GM23338 (cell line): ENCODE measurements around the gene IRF8. TPM values are rescaled to one million over a fixed set of nuclear protein-coding genes. Genes with fewer than 3 reads are reported as not detected.

ENCODE experiments used
- ATAC-seq: fragments of 200-7000 bp; cut with Tn5 transposase; 3 replicates; pipeline ENCODE4 v1.9.1; 2020
- DNase-seq: peaks from one replicate; pipeline ENCODE4 v3.0.0-alpha.2; 2015; ENCODE audit warnings: low spot score
- H2AFZ ChIP-seq: fragments of 200-600 bp; sonication (generic); 2 replicates; pipeline ENCODE4 v1.8.0; 2016; ENCODE audit warnings: antibody characterized with exemption, mild to moderate bottlenecking, moderate library complexity
- H3F3A ChIP-seq: fragments of 200-600 bp; sonication (generic); replicated peaks from 2 replicates; pipeline ENCODE4 v1.8.0; 2017; ENCODE audit warnings: antibody characterized with exemption, mixed run types, low read depth
- H3K27ac ChIP-seq: fragments of 200-600 bp; sonication (generic); 2 replicates; pipeline ENCODE4 v1.6.1; 2016; ENCODE audit warnings: low read depth
- H3K27me3 ChIP-seq: fragments of 200-600 bp; sonication (generic); 2 replicates; pipeline ENCODE4 v1.8.0; 2016; ENCODE audit warnings: mild to moderate bottlenecking, mixed run types, moderate library complexity; ENCODE audit not compliant: insufficient read depth
- H3K36me3 ChIP-seq: fragments of 200-600 bp; sonication (generic); 2 replicates; pipeline ENCODE4 v1.8.0; 2016; ENCODE audit warnings: mild to moderate bottlenecking; ENCODE audit not compliant: insufficient read depth
- H3K4me1 ChIP-seq: fragments of 200-600 bp; sonication (generic); 2 replicates; pipeline ENCODE4 v1.8.0; 2016; ENCODE audit warnings: mild to moderate bottlenecking, moderate library complexity; ENCODE audit not compliant: insufficient read depth
- H3K4me2 ChIP-seq: fragments of 200-600 bp; sonication (generic); 2 replicates; pipeline ENCODE4 v1.7.1; 2017; ENCODE audit warnings: mixed run types
- H3K4me3 ChIP-seq: fragments of 200-600 bp; sonication (generic); 2 replicates; pipeline ENCODE4 v1.6.1; 2016; ENCODE audit warnings: mixed run types
- H3K79me2 ChIP-seq: fragments of 200-600 bp; sonication (generic); replicated peaks from 2 replicates; pipeline ENCODE4 v1.8.0; 2017; ENCODE audit warnings: mild to moderate bottlenecking; ENCODE audit not compliant: insufficient read depth
- H3K9me2 ChIP-seq: fragments of 200-600 bp; sonication (generic); 2 replicates; pipeline ENCODE4 v1.8.0; 2017; ENCODE audit not compliant: insufficient read depth
- H4K20me1 ChIP-seq: fragments of 200-600 bp; sonication (generic); replicated peaks from 2 replicates; pipeline ENCODE4 v1.8.0; 2017; ENCODE audit warnings: mild to moderate bottlenecking; ENCODE audit not compliant: insufficient read depth
- H3K27ac Mint-ChIP-seq: 2 replicates; pipeline ENCODE4 v1.8.0; 2020; ENCODE audit warnings: inconsistent platforms, mild to moderate bottlenecking, moderate library complexity, mixed read lengths
- H3K27me3 Mint-ChIP-seq: 3 replicates; pipeline ENCODE4 v1.8.0; 2022; ENCODE audit warnings: low read depth, mild to moderate bottlenecking, moderate library complexity, mixed read lengths, inconsistent platforms; ENCODE audit not compliant: insufficient read depth, poor library complexity
- H3K36me3 Mint-ChIP-seq: 3 replicates; pipeline ENCODE4 v1.8.0; 2021; ENCODE audit warnings: low read depth, mild to moderate bottlenecking, inconsistent platforms, moderate library complexity, mixed read lengths
- H3K4me1 Mint-ChIP-seq: 3 replicates; pipeline ENCODE4 v1.8.0; 2020; ENCODE audit warnings: mild to moderate bottlenecking, inconsistent platforms, mixed read lengths
- H3K4me3 Mint-ChIP-seq: 3 replicates; pipeline ENCODE4 v1.8.0; 2021; ENCODE audit warnings: moderate library complexity, mild to moderate bottlenecking, inconsistent platforms, mixed read lengths
- H3K9me3 Mint-ChIP-seq: 3 replicates; pipeline ENCODE4 v1.8.0; 2020; ENCODE audit warnings: moderate library complexity, mild to moderate bottlenecking, inconsistent platforms, mixed read lengths
- CREB1 ChIP-seq: fragments of 250-450 bp; sonication (Bioruptor Pico); IDR thresholded peaks from 2 replicates; pipeline ENCODE4 v1.5.0; 2020; ENCODE audit warnings: low read depth, mild to moderate bottlenecking, moderate library complexity
- EZH2 ChIP-seq: fragments of 200-600 bp; sonication (generic); IDR thresholded peaks from one replicate; pipeline ENCODE4 v1.8.0; 2017; ENCODE audit warnings: antibody characterized with exemption, mild to moderate bottlenecking, low read depth; ENCODE audit not compliant: unreplicated experiment
- EZH2phosphoT487 ChIP-seq: fragments of 200-600 bp; sonication (generic); IDR thresholded peaks from one replicate; pipeline ENCODE4 v1.8.1; 2018; ENCODE audit warnings: antibody characterized with exemption; ENCODE audit not compliant: unreplicated experiment
- JUNB ChIP-seq: IDR thresholded peaks from one replicate; pipeline ENCODE4 v1.6.1; 2016; ENCODE audit warnings: antibody characterized with exemption; ENCODE audit not compliant: unreplicated experiment
- NANOG ChIP-seq: IDR thresholded peaks from 2 replicates; pipeline ENCODE4 v1.6.1; 2016; ENCODE audit warnings: antibody characterized with exemption, borderline replicate concordance
- POLR2AphosphoS5 ChIP-seq: IDR thresholded peaks from 2 replicates; pipeline ENCODE4 v1.6.1; 2016; ENCODE audit warnings: antibody characterized with exemption, low read depth
- STAT1 ChIP-seq: IDR thresholded peaks from one replicate; pipeline ENCODE4 v1.6.1; 2016; ENCODE audit warnings: antibody characterized with exemption; ENCODE audit not compliant: unreplicated experiment
- ZNF114 ChIP-seq: fragments of 250-450 bp; sonication (Bioruptor Pico); IDR thresholded peaks from 2 replicates; pipeline ENCODE4 v1.5.0; 2020; ENCODE audit warnings: mild to moderate bottlenecking, moderate library complexity
- ZNF331 ChIP-seq: fragments of 250-450 bp; sonication (Bioruptor Pico); IDR thresholded peaks from 2 replicates; pipeline ENCODE4 v1.5.0; 2020; ENCODE audit warnings: low read depth, mild to moderate bottlenecking, moderate library complexity
- ZNF462 ChIP-seq: fragments of 250-450 bp; sonication (Bioruptor Pico); IDR thresholded peaks from 2 replicates; pipeline ENCODE4 v1.5.0; 2020; ENCODE audit warnings: mild to moderate bottlenecking, moderate library complexity
- polyA plus RNA-seq: library from polyadenylated mRNA; unstranded; fragments of >200 nt; fragmentation: Nextera tagmentation; extraction: Ambion mirVana; gene quantifications from 2 replicates; pipeline ENCODE4 v1.2.1, GENCODE V29; 2016
- total RNA-seq: library from RNA; depleted of rRNA; stranded (reverse); fragments of >200 nt; shearing (Covaris generic); gene quantifications from 2 replicates; pipeline ENCODE4 v1.2.3, GENCODE V29; 2014
- TF ChIP-seq, protein P1 (sequence below), 2 experiments: fragments of 200-600 bp in 1 of 2; sonication (generic) in 1 of 2; conservative IDR thresholded peaks; 2 replicates each; pipeline versions ENCODE4 v1.5.1 to v1.6.1; 2016 to 2017; ENCODE audit warnings: antibody characterized with exemption in 2 of 2, low read depth in 2 of 2, mild to moderate bottlenecking in 2 of 2, moderate library complexity in 1 of 2
- TF ChIP-seq, protein P2 (sequence below): IDR thresholded peaks from 2 replicates; pipeline ENCODE4 v1.6.1; 2016; ENCODE audit warnings: antibody characterized with exemption
- TF ChIP-seq, protein P3 (sequence below): IDR thresholded peaks from one replicate; pipeline ENCODE4 v1.6.1; 2018; ENCODE audit warnings: antibody characterized with exemption; ENCODE audit not compliant: unreplicated experiment

The IRF8 gene
- total and polyA plus RNA-seq, 2 experiments from 2014 or later, result 0.47 to 2.8 TPM

DNA sequence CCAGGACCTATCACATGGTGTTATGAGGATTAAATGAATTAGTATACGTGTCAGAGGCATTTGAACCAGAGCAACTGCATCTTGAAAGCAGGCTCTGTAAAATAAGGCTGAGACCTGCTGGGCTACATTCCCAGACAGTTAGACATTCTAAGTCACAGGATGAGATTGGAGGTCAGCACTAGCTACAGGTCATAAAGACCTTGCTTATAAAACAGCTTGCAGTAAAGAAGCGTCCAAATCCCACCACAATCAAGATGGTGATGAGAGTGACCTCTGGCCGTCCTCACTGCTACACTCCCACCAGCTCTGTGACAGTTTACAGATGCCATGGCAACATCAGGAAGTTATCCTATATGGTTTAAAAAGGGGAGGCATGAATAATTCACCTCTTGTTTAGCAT, 71.8 kb downstream of the IRF8 start:
- Mint-ChIP-seq H3K27me3 (peaks cover 22% of the 10 kb centered on the region), H3K4me3 (no peak overlapping the region), H3K4me1 (peaks cover 15% of the 10 kb centered on the region), H3K36me3 (peaks cover 10% of the 10 kb centered on the region), H3K27ac (no peak overlapping the region), H3K9me3 (peaks cover 18% of the 10 kb centered on the region)
- H3K79me2 ChIP-seq, result no peaks in the 10 kb centered on the region
- no peak for DNase-seq
- peaks cover 2% of the 10 kb centered on the region; the same call in 1 of the 2 replicates for H3K4me1 ChIP-seq
- H3K4me3 ChIP-seq, result no peak overlapping the region
- H3F3A ChIP-seq, result no peaks in the 10 kb centered on the region
- no peaks in the 10 kb centered on the region for H3K27me3 ChIP-seq
- no peak overlapping the region for H3K4me2 ChIP-seq
- no peak overlapping the region for H3K27ac ChIP-seq
- no peaks in the 10 kb centered on the region for H3K9me2 ChIP-seq
- no peak overlapping the region for H2AFZ ChIP-seq
- no peaks in the 10 kb centered on the region for H4K20me1 ChIP-seq
- TF ChIP-seq ZNF331, result no peak
- no peak for TF ChIP-seq NANOG
- TF ChIP-seq ZNF462 (CRISPR knock-in tag), result no peak
- TF ChIP-seq, protein P1, sequence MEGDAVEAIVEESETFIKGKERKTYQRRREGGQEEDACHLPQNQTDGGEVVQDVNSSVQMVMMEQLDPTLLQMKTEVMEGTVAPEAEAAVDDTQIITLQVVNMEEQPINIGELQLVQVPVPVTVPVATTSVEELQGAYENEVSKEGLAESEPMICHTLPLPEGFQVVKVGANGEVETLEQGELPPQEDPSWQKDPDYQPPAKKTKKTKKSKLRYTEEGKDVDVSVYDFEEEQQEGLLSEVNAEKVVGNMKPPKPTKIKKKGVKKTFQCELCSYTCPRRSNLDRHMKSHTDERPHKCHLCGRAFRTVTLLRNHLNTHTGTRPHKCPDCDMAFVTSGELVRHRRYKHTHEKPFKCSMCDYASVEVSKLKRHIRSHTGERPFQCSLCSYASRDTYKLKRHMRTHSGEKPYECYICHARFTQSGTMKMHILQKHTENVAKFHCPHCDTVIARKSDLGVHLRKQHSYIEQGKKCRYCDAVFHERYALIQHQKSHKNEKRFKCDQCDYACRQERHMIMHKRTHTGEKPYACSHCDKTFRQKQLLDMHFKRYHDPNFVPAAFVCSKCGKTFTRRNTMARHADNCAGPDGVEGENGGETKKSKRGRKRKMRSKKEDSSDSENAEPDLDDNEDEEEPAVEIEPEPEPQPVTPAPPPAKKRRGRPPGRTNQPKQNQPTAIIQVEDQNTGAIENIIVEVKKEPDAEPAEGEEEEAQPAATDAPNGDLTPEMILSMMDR (conservative IDR thresholded peaks at IDR 0.05; ENCODE audit: low read depth in 2 of 2), result no peak
- TF ChIP-seq CREB1 (CRISPR knock-in tag), result no peak
- TF ChIP-seq EZH2phosphoT487, result no peak
- TF ChIP-seq EZH2, result no peak
- TF ChIP-seq JUNB, result no peak
- TF ChIP-seq, protein P2, sequence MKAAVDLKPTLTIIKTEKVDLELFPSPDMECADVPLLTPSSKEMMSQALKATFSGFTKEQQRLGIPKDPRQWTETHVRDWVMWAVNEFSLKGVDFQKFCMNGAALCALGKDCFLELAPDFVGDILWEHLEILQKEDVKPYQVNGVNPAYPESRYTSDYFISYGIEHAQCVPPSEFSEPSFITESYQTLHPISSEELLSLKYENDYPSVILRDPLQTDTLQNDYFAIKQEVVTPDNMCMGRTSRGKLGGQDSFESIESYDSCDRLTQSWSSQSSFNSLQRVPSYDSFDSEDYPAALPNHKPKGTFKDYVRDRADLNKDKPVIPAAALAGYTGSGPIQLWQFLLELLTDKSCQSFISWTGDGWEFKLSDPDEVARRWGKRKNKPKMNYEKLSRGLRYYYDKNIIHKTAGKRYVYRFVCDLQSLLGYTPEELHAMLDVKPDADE, result no peak
- no peak for TF ChIP-seq POLR2AphosphoS5
- TF ChIP-seq ZNF114, result no peak
- TF ChIP-seq STAT1, result no peak
- TF ChIP-seq, protein P3, sequence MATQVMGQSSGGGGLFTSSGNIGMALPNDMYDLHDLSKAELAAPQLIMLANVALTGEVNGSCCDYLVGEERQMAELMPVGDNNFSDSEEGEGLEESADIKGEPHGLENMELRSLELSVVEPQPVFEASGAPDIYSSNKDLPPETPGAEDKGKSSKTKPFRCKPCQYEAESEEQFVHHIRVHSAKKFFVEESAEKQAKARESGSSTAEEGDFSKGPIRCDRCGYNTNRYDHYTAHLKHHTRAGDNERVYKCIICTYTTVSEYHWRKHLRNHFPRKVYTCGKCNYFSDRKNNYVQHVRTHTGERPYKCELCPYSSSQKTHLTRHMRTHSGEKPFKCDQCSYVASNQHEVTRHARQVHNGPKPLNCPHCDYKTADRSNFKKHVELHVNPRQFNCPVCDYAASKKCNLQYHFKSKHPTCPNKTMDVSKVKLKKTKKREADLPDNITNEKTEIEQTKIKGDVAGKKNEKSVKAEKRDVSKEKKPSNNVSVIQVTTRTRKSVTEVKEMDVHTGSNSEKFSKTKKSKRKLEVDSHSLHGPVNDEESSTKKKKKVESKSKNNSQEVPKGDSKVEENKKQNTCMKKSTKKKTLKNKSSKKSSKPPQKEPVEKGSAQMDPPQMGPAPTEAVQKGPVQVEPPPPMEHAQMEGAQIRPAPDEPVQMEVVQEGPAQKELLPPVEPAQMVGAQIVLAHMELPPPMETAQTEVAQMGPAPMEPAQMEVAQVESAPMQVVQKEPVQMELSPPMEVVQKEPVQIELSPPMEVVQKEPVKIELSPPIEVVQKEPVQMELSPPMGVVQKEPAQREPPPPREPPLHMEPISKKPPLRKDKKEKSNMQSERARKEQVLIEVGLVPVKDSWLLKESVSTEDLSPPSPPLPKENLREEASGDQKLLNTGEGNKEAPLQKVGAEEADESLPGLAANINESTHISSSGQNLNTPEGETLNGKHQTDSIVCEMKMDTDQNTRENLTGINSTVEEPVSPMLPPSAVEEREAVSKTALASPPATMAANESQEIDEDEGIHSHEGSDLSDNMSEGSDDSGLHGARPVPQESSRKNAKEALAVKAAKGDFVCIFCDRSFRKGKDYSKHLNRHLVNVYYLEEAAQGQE, result no peak
- ATAC-seq, result no peak
- no peaks in the 10 kb centered on the region for H3K36me3 ChIP-seq
